PC-3 (cell line): ENCODE measurements around the gene NEDD4L. TPM values are rescaled to one million over a fixed set of nuclear protein-coding genes. Genes with fewer than 3 reads are reported as not detected.

Source experiments
- ATAC-seq: fragments of 200-7000 bp; cut with Tn5 transposase; 2 replicates; pipeline ENCODE4 v1.9.1; 2020; ENCODE audit warnings: mild to moderate bottlenecking, moderate library complexity
- BruUV-seq: library from RNA; stranded (reverse); fragments of 400-500 nt; replicated peaks from 2 replicates; lab custom pipeline; 2021; lab: Mats Ljungman, UMichigan
- CTCF ChIA-PET: fragments of 300-600 bp; sonication (Branson Sonifier 250); formaldehyde crosslinking; loops from one replicate; lab custom pipeline; 2022; ENCODE audit warnings: antibody characterized with exemption; lab: Charles Lee
- POLR2A ChIA-PET: fragments of 300-600 bp; sonication (Branson Sonifier 250); formaldehyde crosslinking; loops from one replicate; lab custom pipeline; 2022; ENCODE audit warnings: antibody characterized with exemption; ENCODE audit not compliant: unreplicated experiment; lab: Charles Lee
- DNase-seq: peaks from one replicate; pipeline ENCODE4 v3.0.0-alpha.2; 2015
- H2AFZ ChIP-seq: fragments of 300-600 bp; sonication (generic); 2 replicates; pipeline ENCODE4 v1.6.0; 2016; ENCODE audit warnings: antibody characterized with exemption, low read length
- H3F3A ChIP-seq: fragments of 300-600 bp; sonication (generic); one replicate; pipeline ENCODE4 v1.6.0; 2017; ENCODE audit warnings: antibody characterized with exemption, low read length, control low read depth, mild to moderate bottlenecking; ENCODE audit not compliant: unreplicated experiment
- H3K27ac ChIP-seq: fragments of 300-600 bp; sonication (generic); 2 replicates; pipeline ENCODE4 v1.5.1; 2016; ENCODE audit warnings: mild to moderate bottlenecking, low read length
- H3K27me3 ChIP-seq: fragments of 300-600 bp; sonication (generic); 2 replicates; pipeline ENCODE4 v1.6.1; 2016; ENCODE audit warnings: low read length, mixed read lengths
- H3K36me3 ChIP-seq: fragments of 300-600 bp; sonication (generic); 2 replicates; pipeline ENCODE4 v1.6.1; 2016; ENCODE audit warnings: low read depth, mixed run types, low read length, mixed read lengths
- H3K4me1 ChIP-seq: fragments of 300-600 bp; sonication (generic); 2 replicates; pipeline ENCODE4 v1.5.1; 2016; ENCODE audit warnings: low read length; ENCODE audit not compliant: insufficient read depth
- H3K4me2 ChIP-seq: fragments of 300-600 bp; sonication (generic); 2 replicates; pipeline ENCODE4 v1.6.0; 2016; ENCODE audit warnings: low read length
- H3K4me3 ChIP-seq: fragments of 300-600 bp; sonication (generic); 2 replicates; pipeline ENCODE4 v1.5.1; 2016; ENCODE audit warnings: mild to moderate bottlenecking, low read length, mixed read lengths
- H3K79me2 ChIP-seq: fragments of 300-600 bp; sonication (generic); 2 replicates; pipeline ENCODE4 v1.6.1; 2017; ENCODE audit warnings: low read length, mixed read lengths
- H3K9ac ChIP-seq: fragments of 300-600 bp; sonication (generic); 2 replicates; pipeline ENCODE4 v1.6.0; 2016; ENCODE audit warnings: mild to moderate bottlenecking, low read length
- H3K9me2 ChIP-seq: fragments of 300-600 bp; sonication (generic); replicated peaks from 2 replicates; pipeline ENCODE4 v1.6.1; 2016; ENCODE audit warnings: mixed run types, low read length, mixed read lengths
- H3K9me3 ChIP-seq: fragments of 300-600 bp; sonication (generic); 2 replicates; pipeline ENCODE4 v1.6.1; 2016; ENCODE audit warnings: low read length, mixed read lengths
- H4K20me1 ChIP-seq: fragments of 300-600 bp; sonication (generic); 2 replicates; pipeline ENCODE4 v1.6.1; 2016; ENCODE audit warnings: low read length, mixed read lengths
- EZH2 ChIP-seq: fragments of 300-600 bp; sonication (generic); IDR thresholded peaks from one replicate; pipeline ENCODE4 v1.6.1; 2017; ENCODE audit warnings: antibody characterized with exemption, mild to moderate bottlenecking, low read length; ENCODE audit not compliant: unreplicated experiment
- EZH2phosphoT487 ChIP-seq: fragments of 300-600 bp; sonication (generic); IDR thresholded peaks from 2 replicates; pipeline ENCODE4 v1.6.1; 2018; ENCODE audit warnings: mild to moderate bottlenecking, antibody characterized with exemption, low read length, borderline replicate concordance
- intact Hi-C: fragments of 100-400 bp; cut with micrococcal nuclease; formaldehyde crosslinking; loops from 2 replicates; pipeline ENCODE4 v1.9.0; 2023
- total RNA-seq: library from RNA; depleted of rRNA; stranded (reverse); fragments of >200 nt; gene quantifications from 2 replicates; pipeline ENCODE4 v1.2.3, GENCODE V29; 2014
- TF ChIP-seq, protein P1 (sequence below): fragments of 300-600 bp; sonication (generic); conservative IDR thresholded peaks from 2 replicates; pipeline ENCODE4 v1.5.1; 2017; ENCODE audit warnings: antibody characterized with exemption, low read depth, mild to moderate bottlenecking, low read length

The NEDD4L gene
- total RNA-seq, 1 experiment from 2014 or later = 105 TPM

DNA sequence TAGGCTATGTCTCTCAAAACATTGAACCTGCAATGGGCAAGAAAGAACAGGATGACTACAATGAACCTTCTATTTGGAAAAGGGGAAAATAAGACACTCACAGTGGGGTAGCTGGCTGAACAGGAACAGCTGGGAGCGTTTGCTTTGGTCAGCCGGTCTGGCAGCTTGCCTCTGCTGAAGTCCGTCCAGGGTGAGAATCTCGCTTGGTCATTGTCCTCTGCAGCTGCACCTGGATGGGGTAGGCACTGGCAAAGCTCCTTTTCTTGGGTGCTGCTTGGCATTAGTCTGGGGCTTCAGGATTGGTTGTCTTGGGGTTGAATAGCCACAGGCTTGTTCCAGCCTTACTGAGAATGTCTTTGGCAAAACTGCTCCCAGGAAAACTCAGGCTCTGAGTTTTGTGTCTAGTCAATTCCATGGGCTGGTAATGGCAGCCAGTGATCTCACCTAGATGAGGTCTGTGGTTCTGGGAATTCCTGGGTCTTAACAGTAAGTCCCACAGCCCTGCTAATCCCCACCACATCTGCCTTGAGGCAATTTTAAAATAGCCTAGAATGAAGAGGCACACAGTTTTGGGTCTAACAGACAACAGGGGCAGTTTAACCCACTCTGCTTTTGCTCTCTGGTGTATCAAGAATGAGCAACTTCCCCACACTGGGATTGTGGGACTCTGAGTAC, 13.4 kb downstream of the NEDD4L start:
- intact Hi-C loops = no loop called here

GRCh38 chr18:58058720-58059119, 14.7 kb downstream of the NEDD4L start:
- peak; percentile 67 for DNase-seq
- peaks cover 63% of the 10 kb centered on the region for H3K79me2 ChIP-seq
- no TSS peak for BruUV-seq
- no peaks in the 10 kb centered on the region for H3K36me3 ChIP-seq
- H2AFZ ChIP-seq = no peak overlapping the region
- H3K27me3 ChIP-seq = no peaks in the 10 kb centered on the region
- no peaks in the 10 kb centered on the region for H3K9me3 ChIP-seq
- no peaks in the 10 kb centered on the region for H3K9me2 ChIP-seq
- POLR2A ChIA-PET = no interaction called here
- no peak overlapping the region for H3K4me2 ChIP-seq
- intact Hi-C loops = no loop called here
- H3K27ac ChIP-seq = no peak overlapping the region
- no peak overlapping the region for H3K9ac ChIP-seq
- TF ChIP-seq EZH2 = no peak
- no peak for TF ChIP-seq EZH2phosphoT487
- TF ChIP-seq, protein P1, sequence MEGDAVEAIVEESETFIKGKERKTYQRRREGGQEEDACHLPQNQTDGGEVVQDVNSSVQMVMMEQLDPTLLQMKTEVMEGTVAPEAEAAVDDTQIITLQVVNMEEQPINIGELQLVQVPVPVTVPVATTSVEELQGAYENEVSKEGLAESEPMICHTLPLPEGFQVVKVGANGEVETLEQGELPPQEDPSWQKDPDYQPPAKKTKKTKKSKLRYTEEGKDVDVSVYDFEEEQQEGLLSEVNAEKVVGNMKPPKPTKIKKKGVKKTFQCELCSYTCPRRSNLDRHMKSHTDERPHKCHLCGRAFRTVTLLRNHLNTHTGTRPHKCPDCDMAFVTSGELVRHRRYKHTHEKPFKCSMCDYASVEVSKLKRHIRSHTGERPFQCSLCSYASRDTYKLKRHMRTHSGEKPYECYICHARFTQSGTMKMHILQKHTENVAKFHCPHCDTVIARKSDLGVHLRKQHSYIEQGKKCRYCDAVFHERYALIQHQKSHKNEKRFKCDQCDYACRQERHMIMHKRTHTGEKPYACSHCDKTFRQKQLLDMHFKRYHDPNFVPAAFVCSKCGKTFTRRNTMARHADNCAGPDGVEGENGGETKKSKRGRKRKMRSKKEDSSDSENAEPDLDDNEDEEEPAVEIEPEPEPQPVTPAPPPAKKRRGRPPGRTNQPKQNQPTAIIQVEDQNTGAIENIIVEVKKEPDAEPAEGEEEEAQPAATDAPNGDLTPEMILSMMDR = no peak
- H3K4me1 ChIP-seq = peaks cover 21% of the 10 kb centered on the region
- no peaks in the 10 kb centered on the region for H3F3A ChIP-seq
- no peak overlapping the region for H3K4me3 ChIP-seq
- peak; percentile 83 for ATAC-seq
- CTCF ChIA-PET = no interaction called here
- no peaks in the 10 kb centered on the region; the same call in 1 of the 2 replicates for H4K20me1 ChIP-seq

More for the DNA sequence above, 13.4 kb downstream of the NEDD4L start:
- Histone ChIP-seq H3F3A (no peaks in the 10 kb centered on the region), H3K9ac (no peak overlapping the region), H3K4me2 (no peak overlapping the region), H3K4me3 (no peak overlapping the region), H3K79me2 (peaks cover 74% of the 10 kb centered on the region), H3K9me2 (no peaks in the 10 kb centered on the region), H3K27me3 (no peaks in the 10 kb centered on the region), H3K36me3 (no peaks in the 10 kb centered on the region), H3K9me3 (no peaks in the 10 kb centered on the region), H2AFZ (no peak overlapping the region), H4K20me1 (no peaks in the 10 kb centered on the region; the same call in 1 of the 2 replicates), H3K27ac (no peak overlapping the region), H3K4me1 (peaks cover 21% of the 10 kb centered on the region)
- no peak for TF ChIP-seq EZH2phosphoT487
- no peak for TF ChIP-seq EZH2
- TF ChIP-seq, protein P1 = no peak
- DNase-seq (no peak), ATAC-seq (no peak)
- POLR2A ChIA-PET = no interaction called here
- CTCF ChIA-PET = no interaction called here
- BruUV-seq = no TSS peak

DNA sequence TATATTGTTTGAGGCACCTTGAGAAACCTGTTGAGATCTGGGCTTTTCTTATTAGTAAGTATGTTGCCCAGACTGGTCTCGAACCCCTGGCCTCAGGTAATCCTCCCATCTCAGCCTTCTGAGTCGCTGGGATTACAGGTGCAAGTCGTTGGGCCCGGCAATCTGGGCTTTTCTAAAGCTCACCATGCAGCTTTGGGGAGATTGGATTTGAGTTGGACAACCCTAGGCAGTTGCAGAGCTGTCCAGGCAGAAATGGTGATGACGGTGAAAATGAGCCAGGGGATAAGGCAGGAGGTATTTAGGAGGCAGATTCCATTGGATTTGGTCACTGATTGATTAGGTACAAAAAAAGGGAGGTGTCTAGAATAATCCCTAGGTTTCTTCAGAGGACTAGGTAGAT, 16.2 kb downstream of the NEDD4L start:
- Histone ChIP-seq H2AFZ (no peak overlapping the region), H3F3A (no peaks in the 10 kb centered on the region), H3K27ac (no peak overlapping the region), H3K79me2 (peaks cover 52% of the 10 kb centered on the region), H3K4me3 (no peak overlapping the region), H3K36me3 (no peaks in the 10 kb centered on the region), H3K27me3 (no peaks in the 10 kb centered on the region), H4K20me1 (no peaks in the 10 kb centered on the region; the same call in 1 of the 2 replicates), H3K9ac (no peak overlapping the region), H3K9me3 (no peaks in the 10 kb centered on the region), H3K4me2 (no peak overlapping the region), H3K9me2 (no peaks in the 10 kb centered on the region), H3K4me1 (peaks cover 11% of the 10 kb centered on the region)
- DNase-seq (no peak), ATAC-seq (no peak)
- POLR2A ChIA-PET = no interaction called here
- no TSS peak for BruUV-seq
- CTCF ChIA-PET = no interaction called here
- intact Hi-C loops = no loop called here
- TF ChIP-seq EZH2phosphoT487 = no peak
- TF ChIP-seq EZH2 = no peak
